OCI-LY3 (cell line): ENCODE measurements around the gene ETNK2.

ENCODE experiments used
- EZH2phosphoT487 ChIP-seq: fragments of 200-600 bp; shearing (Covaris generic); IDR thresholded peaks from 2 replicates; pipeline ENCODE4 v1.6.1; 2018; ENCODE audit warnings: antibody characterized with exemption, mixed run types, low read depth
- TF ChIP-seq, protein P1 (sequence below): fragments of 200-600, 300-600 bp; sonication (generic); IDR thresholded peaks from 2 replicates; pipeline ENCODE4 v1.5.1; 2014; ENCODE audit warnings: antibody characterized with exemption, low read length, low read depth

- TF ChIP-seq, protein P1, sequence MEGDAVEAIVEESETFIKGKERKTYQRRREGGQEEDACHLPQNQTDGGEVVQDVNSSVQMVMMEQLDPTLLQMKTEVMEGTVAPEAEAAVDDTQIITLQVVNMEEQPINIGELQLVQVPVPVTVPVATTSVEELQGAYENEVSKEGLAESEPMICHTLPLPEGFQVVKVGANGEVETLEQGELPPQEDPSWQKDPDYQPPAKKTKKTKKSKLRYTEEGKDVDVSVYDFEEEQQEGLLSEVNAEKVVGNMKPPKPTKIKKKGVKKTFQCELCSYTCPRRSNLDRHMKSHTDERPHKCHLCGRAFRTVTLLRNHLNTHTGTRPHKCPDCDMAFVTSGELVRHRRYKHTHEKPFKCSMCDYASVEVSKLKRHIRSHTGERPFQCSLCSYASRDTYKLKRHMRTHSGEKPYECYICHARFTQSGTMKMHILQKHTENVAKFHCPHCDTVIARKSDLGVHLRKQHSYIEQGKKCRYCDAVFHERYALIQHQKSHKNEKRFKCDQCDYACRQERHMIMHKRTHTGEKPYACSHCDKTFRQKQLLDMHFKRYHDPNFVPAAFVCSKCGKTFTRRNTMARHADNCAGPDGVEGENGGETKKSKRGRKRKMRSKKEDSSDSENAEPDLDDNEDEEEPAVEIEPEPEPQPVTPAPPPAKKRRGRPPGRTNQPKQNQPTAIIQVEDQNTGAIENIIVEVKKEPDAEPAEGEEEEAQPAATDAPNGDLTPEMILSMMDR, result no peak
- no peak for TF ChIP-seq EZH2phosphoT487
Measured at GRCh38 chr1:204087893-204088528, 63.8 kb downstream of the ETNK2 start.
